Measurements from ENCODE around the gene PTGER1.
"Not testable (repeated sequence)": the region's sequence is repeated elsewhere in the genome, so short reads cannot be mapped to it uniquely, and the experiment has no call there.

Gene PTGER1

GRCh38 chr19:14473073-14473977 lies 1.8 kb downstream of the PTGER1 start:
- no peak for DNase-seq

GRCh38 chr19:14472202-14472938 lies 2.8 kb downstream of the PTGER1 start:
- no peak for DNase-seq

GRCh38 chr19:14471436-14472187 lies 3.5 kb downstream of the PTGER1 start:
- DNase-seq: no peak

- DNase-seq: no peak
These were observed 4.9 kb downstream of the PTGER1 start for GRCh38 chr19:14470031-14470876.

- DNase-seq: no peak
These were observed 7.3 kb downstream of the PTGER1 start for GRCh38 chr19:14467816-14468215.

GRCh38 chr19:14467391-14467790 lies 7.8 kb downstream of the PTGER1 start:
- no peak for DNase-seq

- DNase-seq: no peak
These were observed 11.4 kb downstream of the PTGER1 start for GRCh38 chr19:14463747-14464146.

GRCh38 chr19:14462401-14462800 lies 12.8 kb downstream of the PTGER1 start:
- not testable (repeated sequence) for DNase-seq

- DNase-seq: no peak
These were observed 14.2 kb downstream of the PTGER1 start for GRCh38 chr19:14460935-14461334.

GRCh38 chr19:14459703-14460102 lies 15.5 kb downstream of the PTGER1 start:
- no peak for DNase-seq

GRCh38 chr19:14452303-14452702 lies 22.9 kb downstream of the PTGER1 start:
- DNase-seq: not testable (repeated sequence)

- no peak for DNase-seq
These were observed 24.3 kb downstream of the PTGER1 start for GRCh38 chr19:14450876-14451275.

GRCh38 chr19:14450168-14450874 lies 24.8 kb downstream of the PTGER1 start:
- DNase-seq: no peak

GRCh38 chr19:14449321-14449720 lies 25.8 kb downstream of the PTGER1 start:
- DNase-seq: no peak

- no peak for DNase-seq
These were observed 28.7 kb downstream of the PTGER1 start for GRCh38 chr19:14446336-14447036.

GRCh38 chr19:14443632-14444216 lies 31.4 kb downstream of the PTGER1 start:
- DNase-seq: no peak

GRCh38 chr19:14442891-14443631 lies 32.1 kb downstream of the PTGER1 start:
- DNase-seq: no peak

- no peak for DNase-seq
These were observed 33.9 kb downstream of the PTGER1 start for GRCh38 chr19:14441041-14441938.

- DNase-seq: no peak
These were observed 35.1 kb downstream of the PTGER1 start for GRCh38 chr19:14440049-14440448.

Data from kidney glomerular epithelial cell (primary cell).